Measurements from ENCODE around the gene MFF. TPM values are rescaled to one million over a fixed set of nuclear protein-coding genes. Genes with fewer than 3 reads are reported as not detected.

Gene MFF
- total RNA-seq, 1 experiment from 2014 or later: 152 TPM

- peak; percentile 96 for DNase-seq (ENCODE audit: low spot score)
Measured at GRCh38 chr2:227406177-227407031, 81.4 kb downstream of the MFF start.

Other genes with a start within 250 kb of the MFF start
- 0.17 and 0.18 TPM in 2 replicates for gene COL4A4, start 161.0 kb upstream of the MFF start, total RNA-seq (2014; rRNA removed; shearing (Covaris generic))
- gene COL4A3, start 160.6 kb upstream of the MFF start, total RNA-seq (2014; rRNA removed; shearing (Covaris generic)): not detected in 2 replicates
- 0.04 TPM in 1 of 2 replicates, not detected in the other for gene TM4SF20, start 54.1 kb downstream of the MFF start, total RNA-seq (2014; rRNA removed; shearing (Covaris generic))
- not detected in 2 replicates for gene SCYGR1, start 62.7 kb downstream of the MFF start, total RNA-seq (2014; rRNA removed; shearing (Covaris generic))
- 110 and 129 TPM in 2 replicates for gene AGFG1, start 146.9 kb downstream of the MFF start, total RNA-seq (2014; rRNA removed; shearing (Covaris generic))

Measured in H4 (cell line).